Smooth muscle cell (in vitro differentiated cells): ENCODE results near the gene JAZF1. TPM values are rescaled to one million over a fixed set of nuclear protein-coding genes. Genes with fewer than 3 reads are reported as not detected.

Experiments used
- DNase-seq: peaks from one replicate; lab custom pipeline; 2025; ENCODE audit not compliant: unreplicated experiment; lab: John Stamatoyannopoulos, UW
- H2AFZ ChIP-seq: fragments of 200-600 bp; sonication (generic); 2 replicates; pipeline ENCODE4 v1.6.0; 2016; ENCODE audit warnings: antibody characterized with exemption, low read depth, mild to moderate bottlenecking
- H3F3A ChIP-seq: fragments of 200-600 bp; sonication (generic); 2 replicates; pipeline ENCODE4 v1.6.0; 2017; ENCODE audit warnings: antibody characterized with exemption, low read depth
- H3K27ac ChIP-seq: fragments of 200-600 bp; sonication (generic); 2 replicates; pipeline ENCODE4 v1.5.1; 2016; ENCODE audit warnings: low read depth, mild to moderate bottlenecking
- H3K27me3 ChIP-seq: fragments of 200-600 bp; sonication (generic); 2 replicates; pipeline ENCODE4 v1.6.1; 2016; ENCODE audit warnings: low read depth, mild to moderate bottlenecking
- H3K36me3 ChIP-seq: fragments of 200-600 bp; sonication (generic); 2 replicates; pipeline ENCODE4 v1.5.1; 2016; ENCODE audit warnings: low read depth
- H3K4me1 ChIP-seq: fragments of 200-600 bp; sonication (generic); 2 replicates; pipeline ENCODE4 v1.5.1; 2016; ENCODE audit warnings: low read depth
- H3K4me2 ChIP-seq: fragments of 200-600 bp; sonication (generic); 2 replicates; pipeline ENCODE4 v1.6.0; 2016; ENCODE audit warnings: mild to moderate bottlenecking
- H3K4me3 ChIP-seq: fragments of 200-600 bp; sonication (generic); 2 replicates; pipeline ENCODE4 v1.5.1; 2016; ENCODE audit warnings: mild to moderate bottlenecking
- H3K79me2 ChIP-seq: fragments of 200-600 bp; sonication (generic); 2 replicates; pipeline ENCODE4 v1.6.0; 2016; ENCODE audit warnings: low read depth, mild to moderate bottlenecking
- H3K9ac ChIP-seq: fragments of 200-600 bp; sonication (generic); 2 replicates; pipeline ENCODE4 v1.6.0; 2016; ENCODE audit warnings: low read depth
- H3K9me3 ChIP-seq: fragments of 200-600 bp; sonication (generic); replicated peaks from 2 replicates; pipeline ENCODE4 v1.5.1; 2016; ENCODE audit warnings: low read depth
- H4K20me1 ChIP-seq: fragments of 200-600 bp; sonication (generic); 2 replicates; pipeline ENCODE4 v1.6.0; 2016; ENCODE audit warnings: low read depth
- CTCF ChIP-seq: fragments of 200-600 bp; sonication (generic); IDR thresholded peaks from 2 replicates; pipeline ENCODE4 v1.5.1; 2017; ENCODE audit warnings: borderline replicate concordance, mild to moderate bottlenecking, antibody characterized with exemption; ENCODE audit not compliant: insufficient read depth, poor library complexity, severe bottlenecking
- WGBS: methylation state at CpG from one replicate; pipeline ENCODE4 v1.1.7; 2016; ENCODE audit warnings: low lambda C conversion rate; 5-methylcytosine and 5-hydroxymethylcytosine counted together
- polyA plus RNA-seq: library from polyadenylated mRNA; unstranded; fragments of >200 nt; fragmentation: Nextera tagmentation; extraction: Ambion mirVana; gene quantifications from 2 replicates; pipeline ENCODE4 v1.2.1, GENCODE V29; 2016
- total RNA-seq: library from RNA; depleted of rRNA; stranded (reverse); fragments of >200 nt; gene quantifications from 2 replicates; pipeline ENCODE4 v1.2.3, GENCODE V29; 2014

JAZF1 gene
- total and polyA plus RNA-seq, 2 experiments from 2014 or later = 17.4 to 18.0 TPM

GRCh38 chr7:28144266-28144665, 36.3 kb downstream of the JAZF1 start:
- Histone ChIP-seq H3K27me3 (no peaks in the 10 kb centered on the region), H3K4me1 (peaks cover 4% of the 10 kb centered on the region), H3K9ac (no peak overlapping the region), H3F3A (no peaks in the 10 kb centered on the region), H3K4me3 (no peak overlapping the region), H2AFZ (no peak overlapping the region), H4K20me1 (peaks cover 36% of the 10 kb centered on the region), H3K27ac (no peak overlapping the region), H3K9me3 (no peaks in the 10 kb centered on the region), H3K79me2 (peaks cover 15% of the 10 kb centered on the region), H3K36me3 (no peaks in the 10 kb centered on the region), H3K4me2 (no peak overlapping the region)
- no peak for TF ChIP-seq CTCF
- DNase-seq = no peak
- 85% methylated on average over 3 of the region's 3 CpGs for WGBS

- no peak for DNase-seq
- Histone ChIP-seq H3K9me3 (no peaks in the 10 kb centered on the region), H3K9ac (no peak overlapping the region), H3K4me3 (no peak overlapping the region), H3K27ac (no peak overlapping the region), H3F3A (no peaks in the 10 kb centered on the region), H3K4me1 (peaks cover 4% of the 10 kb centered on the region), H3K4me2 (no peak overlapping the region), H3K79me2 (peaks cover 18% of the 10 kb centered on the region), H4K20me1 (peaks cover 32% of the 10 kb centered on the region), H3K27me3 (no peaks in the 10 kb centered on the region), H2AFZ (no peak overlapping the region), H3K36me3 (no peaks in the 10 kb centered on the region)
- 96% methylated on average over 3 of the region's 3 CpGs for WGBS
- TF ChIP-seq CTCF = no peak
Measured at GRCh38 chr7:28142650-28143049, 37.9 kb downstream of the JAZF1 start.

DNA sequence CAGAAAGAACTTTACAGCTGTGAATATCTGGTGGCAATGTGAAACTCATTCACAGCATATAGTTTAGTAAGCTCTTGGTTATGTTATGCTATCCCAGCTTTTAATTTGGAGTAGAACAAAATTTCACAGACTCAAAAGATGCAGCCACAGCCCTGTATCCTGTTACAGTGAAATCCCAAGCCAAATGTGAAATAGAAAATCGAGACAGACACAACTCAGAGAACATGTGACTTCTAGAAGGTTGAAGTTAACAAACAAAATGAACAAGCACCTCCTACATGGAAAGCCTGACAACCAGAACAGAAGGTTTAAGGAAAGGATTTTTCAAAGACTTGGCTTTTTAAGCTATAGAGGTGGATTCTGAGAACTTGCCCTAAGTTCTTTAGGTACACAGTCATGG, 39.6 kb downstream of the JAZF1 start:
- no peak overlapping the region for H3K9ac ChIP-seq
- H3K79me2 ChIP-seq = peaks cover 21% of the 10 kb centered on the region
- DNase-seq = no peak
- no peaks in the 10 kb centered on the region for H3K36me3 ChIP-seq
- H3K4me1 ChIP-seq = peaks cover 4% of the 10 kb centered on the region
- peaks cover 43% of the 10 kb centered on the region for H4K20me1 ChIP-seq
- no peak overlapping the region for H2AFZ ChIP-seq
- no peaks in the 10 kb centered on the region for H3F3A ChIP-seq
- no peaks in the 10 kb centered on the region for H3K9me3 ChIP-seq
- WGBS = 79% methylated on average over 1 of the region's 1 CpG
- H3K4me2 ChIP-seq = no peak overlapping the region
- no peak for TF ChIP-seq CTCF
- no peak overlapping the region for H3K27ac ChIP-seq
- no peaks in the 10 kb centered on the region for H3K27me3 ChIP-seq
- H3K4me3 ChIP-seq = no peak overlapping the region

GRCh38 chr7:28138837-28139236, 41.8 kb downstream of the JAZF1 start:
- DNase-seq = no peak
- Histone ChIP-seq H4K20me1 (peaks cover 43% of the 10 kb centered on the region), H3K4me2 (no peak overlapping the region), H3K27me3 (no peaks in the 10 kb centered on the region), H3K36me3 (no peaks in the 10 kb centered on the region), H3K4me3 (no peak overlapping the region), H3K4me1 (no peaks in the 10 kb centered on the region), H3K9me3 (no peaks in the 10 kb centered on the region), H3K79me2 (peaks cover 24% of the 10 kb centered on the region), H3K27ac (no peak overlapping the region), H2AFZ (no peak overlapping the region), H3K9ac (no peak overlapping the region), H3F3A (peaks cover 1% of the 10 kb centered on the region)
- no peak for TF ChIP-seq CTCF
- 98% methylated on average over 2 of the region's 2 CpGs for WGBS
